ENCODE measurements around the gene COL26A1.

DNA sequence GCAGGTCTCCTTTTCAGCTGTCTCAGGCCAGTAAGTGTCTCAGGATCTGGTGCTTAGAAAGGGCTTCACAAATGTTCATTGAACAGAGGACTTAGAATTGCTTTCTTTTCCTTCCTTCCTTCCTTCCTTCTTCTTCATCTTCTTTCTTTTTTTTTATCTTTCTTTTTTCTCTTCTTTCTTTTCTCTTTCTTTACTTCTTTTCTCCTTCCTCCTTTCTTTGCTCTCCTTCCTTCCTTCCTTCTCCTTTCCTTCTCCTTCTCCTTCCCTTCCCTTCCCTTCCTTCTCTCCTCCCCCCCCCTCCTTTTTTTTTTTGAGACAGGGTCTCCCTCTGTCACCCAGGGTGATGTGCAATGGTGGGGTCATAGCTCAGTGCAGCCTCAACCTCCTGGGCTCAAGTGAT is 34.6 kb downstream of the COL26A1 start:
- TF ChIP-seq, protein P1, sequence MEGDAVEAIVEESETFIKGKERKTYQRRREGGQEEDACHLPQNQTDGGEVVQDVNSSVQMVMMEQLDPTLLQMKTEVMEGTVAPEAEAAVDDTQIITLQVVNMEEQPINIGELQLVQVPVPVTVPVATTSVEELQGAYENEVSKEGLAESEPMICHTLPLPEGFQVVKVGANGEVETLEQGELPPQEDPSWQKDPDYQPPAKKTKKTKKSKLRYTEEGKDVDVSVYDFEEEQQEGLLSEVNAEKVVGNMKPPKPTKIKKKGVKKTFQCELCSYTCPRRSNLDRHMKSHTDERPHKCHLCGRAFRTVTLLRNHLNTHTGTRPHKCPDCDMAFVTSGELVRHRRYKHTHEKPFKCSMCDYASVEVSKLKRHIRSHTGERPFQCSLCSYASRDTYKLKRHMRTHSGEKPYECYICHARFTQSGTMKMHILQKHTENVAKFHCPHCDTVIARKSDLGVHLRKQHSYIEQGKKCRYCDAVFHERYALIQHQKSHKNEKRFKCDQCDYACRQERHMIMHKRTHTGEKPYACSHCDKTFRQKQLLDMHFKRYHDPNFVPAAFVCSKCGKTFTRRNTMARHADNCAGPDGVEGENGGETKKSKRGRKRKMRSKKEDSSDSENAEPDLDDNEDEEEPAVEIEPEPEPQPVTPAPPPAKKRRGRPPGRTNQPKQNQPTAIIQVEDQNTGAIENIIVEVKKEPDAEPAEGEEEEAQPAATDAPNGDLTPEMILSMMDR (IDR thresholded peaks at IDR 0.05 in 4 of 5, conservative IDR thresholded peaks at IDR 0.05 in 1 of 5), result no peak
- no peak for TF ChIP-seq POLR2A (IDR thresholded peaks at IDR 0.05)

All from gastrocnemius medialis (tissue), 4 donors.